ENCODE results near the gene MAD2L2. TPM values are rescaled to one million over a fixed set of nuclear protein-coding genes. Genes with fewer than 3 reads are reported as not detected.

The MAD2L2 gene
- total RNA-seq, 1 experiment from 2014 or later, result 283 TPM

- peak within 1 kb of the TSS; percentile 100 for H3K9ac ChIP-seq (ENCODE audit: extremely low read depth, insufficient read length, low read length)
- H4K8ac ChIP-seq (replicated peaks; ENCODE audit: insufficient read length, low read depth, low read length), result peak within 1 kb of the TSS; percentile 99
- no peak within 1 kb of the TSS for H2BK20ac ChIP-seq (ENCODE audit: low read depth, low read length, poor library complexity, severe bottlenecking)
- peak within 1 kb of the TSS; percentile 57 for H3K4ac ChIP-seq (ENCODE audit: low read depth, low read length)
- no CpG with 5 or more reads among the region's 78 CpGs for WGBS (ENCODE audit: extremely low coverage, insufficient read length, low lambda C conversion rate)
- H3K23me2 ChIP-seq (ENCODE audit: insufficient read length, low read depth, low read length, poor library complexity, severe bottlenecking), result peaks cover 20% of the 10 kb centered on the region
- H3K27ac Mint-ChIP-seq, result peak within 1 kb of the TSS; percentile 86 to 97 (median 95)
- peak within 1 kb of the TSS; percentile 94 for H4K91ac ChIP-seq (ENCODE audit: insufficient read length, low read depth, low read length)
- no peaks in the 10 kb centered on the region for H3K9me3 ChIP-seq (ENCODE audit: control insufficient read depth, low read depth, low read length)
- peaks cover 10% of the 10 kb centered on the region; the same call in 1 of the 2 replicates for H3K4me1 ChIP-seq (ENCODE audit: insufficient read depth, low read length)
- H2BK120ac ChIP-seq (ENCODE audit: low read depth, low read length, poor library complexity, severe bottlenecking), result peak within 1 kb of the TSS; percentile 83
- H3K9me3 Mint-ChIP-seq, result no peaks in the 10 kb centered on the region
- H2BK5ac ChIP-seq (ENCODE audit: insufficient read length, low read length), result peak within 1 kb of the TSS; percentile 92
- peak within 1 kb of the TSS; percentile 98 for H3K56ac ChIP-seq (ENCODE audit: insufficient read length, low read depth, low read length)
- peak within 1 kb of the TSS; percentile 93 for H3K18ac ChIP-seq (ENCODE audit: insufficient read length, low read depth, low read length)
- H3K27ac ChIP-seq (ENCODE audit: insufficient read length, low read depth, low read length), result peak within 1 kb of the TSS; percentile 94
- no peak within 1 kb of the TSS for H3K23ac ChIP-seq (ENCODE audit: insufficient read length, low read depth, low read length)
- DNase-seq, result peak; percentile 88
- H4K20me1 ChIP-seq (ENCODE audit: control insufficient read depth, insufficient read depth, insufficient read length), result no peaks in the 10 kb centered on the region
- H2BK12ac ChIP-seq (ENCODE audit: insufficient read length, low read depth, low read length), result peak within 1 kb of the TSS; percentile 97
- peaks cover 25% of the 10 kb centered on the region; the same call in 1 of the 2 replicates for H3K79me2 ChIP-seq (ENCODE audit: insufficient read depth, low read length)
- peak within 1 kb of the TSS; percentile 98 for H3K14ac ChIP-seq (ENCODE audit: insufficient read depth, low read length)
- H3T11ph ChIP-seq (ENCODE audit: low read length), result no peak within 1 kb of the TSS
- peak within 1 kb of the TSS; percentile 99 for H4K5ac ChIP-seq (ENCODE audit: insufficient read length, low read depth, low read length)
- H3K27me3 Mint-ChIP-seq (ENCODE audit: low read depth), result peaks cover 10% of the 10 kb centered on the region
- H3K27me3 ChIP-seq (ENCODE audit: insufficient read depth, low read length), result no peaks in the 10 kb centered on the region; the same call in 1 of the 2 replicates
- H2AFZ ChIP-seq (ENCODE audit: low read length), result no peak within 1 kb of the TSS
- H2AK5ac ChIP-seq (ENCODE audit: insufficient read length, low read length), result peak within 1 kb of the TSS; percentile 83
- no peak within 1 kb of the TSS for H2BK15ac ChIP-seq (ENCODE audit: low read depth, low read length)
- H3K79me1 ChIP-seq (ENCODE audit: insufficient read depth, low read depth, low read length, poor library complexity, severe bottlenecking), result no peaks in the 10 kb centered on the region
- H3K4me1 Mint-ChIP-seq, result peaks cover 47 to 68% of the 10 kb centered on the region in 2 experiments
- peaks cover 6 to 20% (median 7%) of the 10 kb centered on the region in 3 experiments; a peak in 6 of 7 replicates for H3K36me3 Mint-ChIP-seq (ENCODE audit: insufficient read depth in 1 of 3, low read depth in 3 of 3)
- peak within 1 kb of the TSS; percentile 99 for H3K4me2 ChIP-seq (ENCODE audit: insufficient read depth, insufficient read length, low read length)
- H3K4me3 Mint-ChIP-seq, result peak within 1 kb of the TSS; percentile 94 to 97
- TF ChIP-seq CTCF (conservative IDR thresholded peaks at IDR 0.05), result no peak
Observed at GRCh38 chr1:11691302-11691914, 10.5 kb upstream of the MAD2L2 start, which contains the start of gene DRAXIN. Gene DRAXIN, plus strand, starts transcription at chr1:11691710. Its CDS starts 14,549 bp downstream, at chr1:11706259.

Measured in H9 (cell line).